ENCODE data around the gene CDH18.
"Not testable (repeated sequence)": the region's sequence is repeated elsewhere in the genome, so short reads cannot be mapped to it uniquely, and the experiment has no call there.

The CDH18 gene

GRCh38 chr5:19855931-19856330 lies 132.1 kb downstream of the CDH18 start:
- DNase-seq, result no peak

GRCh38 chr5:19855453-19855852 lies 132.5 kb downstream of the CDH18 start:
- DNase-seq, result no peak

- DNase-seq, result no peak
Observed at GRCh38 chr5:19855031-19855430, 133.0 kb downstream of the CDH18 start.

- no peak for DNase-seq
Observed at GRCh38 chr5:19853616-19854240, 134.3 kb downstream of the CDH18 start.

- DNase-seq, result no peak
Observed at GRCh38 chr5:19837536-19838174, 150.3 kb downstream of the CDH18 start.

- no peak for DNase-seq
Observed at GRCh38 chr5:19835442-19835841, 152.6 kb downstream of the CDH18 start.

- DNase-seq, result not testable (repeated sequence)
Observed at GRCh38 chr5:19812720-19813119, 175.3 kb downstream of the CDH18 start.

- no peak for DNase-seq
Observed at GRCh38 chr5:19806756-19807155, 181.2 kb downstream of the CDH18 start.

GRCh38 chr5:19802686-19803085 lies 185.3 kb downstream of the CDH18 start:
- no peak for DNase-seq

GRCh38 chr5:19795218-19795617 lies 192.8 kb downstream of the CDH18 start:
- DNase-seq, result no peak

- no peak for DNase-seq
Observed at GRCh38 chr5:19790829-19791466, 197.1 kb downstream of the CDH18 start.

GRCh38 chr5:19782566-19782965 lies 205.4 kb downstream of the CDH18 start:
- DNase-seq, result no peak

GRCh38 chr5:19777363-19777762 lies 210.6 kb downstream of the CDH18 start:
- DNase-seq, result no peak

GRCh38 chr5:19776886-19777285 lies 211.1 kb downstream of the CDH18 start:
- not testable (repeated sequence) for DNase-seq

- no peak for DNase-seq
Observed at GRCh38 chr5:19771174-19771835, 216.7 kb downstream of the CDH18 start.

- no peak for DNase-seq
Observed at GRCh38 chr5:19770396-19770795, 217.6 kb downstream of the CDH18 start.

GRCh38 chr5:19767987-19768386 lies 220.0 kb downstream of the CDH18 start:
- DNase-seq, result no peak

GRCh38 chr5:19753579-19753978 lies 234.4 kb downstream of the CDH18 start:
- DNase-seq, result no peak

- DNase-seq, result no peak
Observed at GRCh38 chr5:19751326-19751725, 236.7 kb downstream of the CDH18 start.

- no peak for DNase-seq
Observed at GRCh38 chr5:19745247-19745646, 242.8 kb downstream of the CDH18 start.

GRCh38 chr5:19739671-19740070 lies 248.3 kb downstream of the CDH18 start:
- no peak for DNase-seq

GRCh38 chr5:19734776-19735175 lies 253.2 kb downstream of the CDH18 start:
- no peak for DNase-seq

- DNase-seq, result no peak
Observed at GRCh38 chr5:19733612-19734495, 254.1 kb downstream of the CDH18 start.

All from KG1 (cell line).